HG02970 (cell line): ENCODE data around the gene COPS9.
A peak's percentile ranks its signal among the peaks of the same experiment; 100 is the strongest.

Source experiments
- ATAC-seq: cut with Tn5 transposase; IDR thresholded peaks from one replicate; pipeline ENCODE4 v1.9.1; 2021; ENCODE audit warnings: mild to moderate bottlenecking, moderate library complexity, moderate number of reproducible peaks; ENCODE audit not compliant: unreplicated experiment, low FRiP score

COPS9 gene

GRCh38 chr2:240136013-240136670, at the start of gene COPS9:
Gene COPS9 (minus strand): TSS chr2:240136305. CDS start chr2:240136284, 21 bp downstream.
- ATAC-seq, result peak; percentile 79

- ATAC-seq, result no peak
Measured at GRCh38 chr2:240184656-240185055, 48.6 kb upstream of the COPS9 start.

GRCh38 chr2:240183875-240184590, 47.9 kb upstream of the COPS9 start:
- ATAC-seq, result no peak

GRCh38 chr2:240183006-240183874, 47.1 kb upstream of the COPS9 start:
- ATAC-seq, result no peak

GRCh38 chr2:240182476-240182875, 46.4 kb upstream of the COPS9 start:
- no peak for ATAC-seq

- no peak for ATAC-seq
Measured at GRCh38 chr2:240182001-240182400, 45.9 kb upstream of the COPS9 start.

- ATAC-seq, result no peak
Measured at GRCh38 chr2:240179941-240180666, 44.0 kb upstream of the COPS9 start.

GRCh38 chr2:240179186-240179815, 43.2 kb upstream of the COPS9 start:
- no peak for ATAC-seq

GRCh38 chr2:240178564-240178963, 42.5 kb upstream of the COPS9 start:
- ATAC-seq, result no peak

GRCh38 chr2:240174496-240174895, 38.4 kb upstream of the COPS9 start:
- ATAC-seq, result no peak

- ATAC-seq, result no peak
Measured at GRCh38 chr2:240172071-240172895, 36.2 kb upstream of the COPS9 start.

- no peak for ATAC-seq
Measured at GRCh38 chr2:240170883-240171282, 34.8 kb upstream of the COPS9 start.

- no peak for ATAC-seq
Measured at GRCh38 chr2:240170354-240170735, 34.2 kb upstream of the COPS9 start.

GRCh38 chr2:240169486-240170353, 33.6 kb upstream of the COPS9 start:
- no peak for ATAC-seq

- no peak for ATAC-seq
Measured at GRCh38 chr2:240168546-240169361, 32.6 kb upstream of the COPS9 start.

- ATAC-seq, result no peak
Measured at GRCh38 chr2:240168041-240168440, 31.9 kb upstream of the COPS9 start.

GRCh38 chr2:240167588-240167880, 31.4 kb upstream of the COPS9 start:
- ATAC-seq, result no peak
